Spinal cord (tissue), 10 donors: ENCODE results near the gene CFAP206. TPM values are rescaled to one million over a fixed set of nuclear protein-coding genes. Genes with fewer than 3 reads are reported as not detected.

Experiments
- DNase-seq, 6 donors: peaks; one replicate each; pipeline versions ENCODE4 v3.0.0 to v3.0.0-alpha.2; 2013 to 2015; ENCODE audit warnings: low spot score in 6 of 6, low read depth in 4 of 6
- H3K27ac ChIP-seq: one replicate; pipeline ENCODE4 v1.5.1; 2013; ENCODE audit warnings: low read depth, low read length, control low read depth
- H3K27me3 ChIP-seq: one replicate; pipeline ENCODE4 v1.6.1; 2013; ENCODE audit warnings: low read length; ENCODE audit not compliant: control insufficient read depth, insufficient read depth
- H3K36me3 ChIP-seq: one replicate; pipeline ENCODE4 v1.6.1; 2013; ENCODE audit warnings: low read length; ENCODE audit not compliant: control insufficient read depth, insufficient read depth
- H3K4me1 ChIP-seq: one replicate; pipeline ENCODE4 v1.6.1; 2013; ENCODE audit warnings: low read length; ENCODE audit not compliant: control insufficient read depth, insufficient read depth
- H3K4me3 ChIP-seq: one replicate; pipeline ENCODE4 v1.5.1; 2013; ENCODE audit warnings: low read depth, low read length, control low read depth
- H3K9me3 ChIP-seq: one replicate; pipeline ENCODE4 v1.6.1; 2013; ENCODE audit warnings: low read length; ENCODE audit not compliant: control insufficient read depth, insufficient read depth
- WGBS: methylation state at CpG from one replicate; pipeline ENCODE4 v1.1.5; 2013; ENCODE audit warnings: missing lambda C conversion rate; ENCODE audit not compliant: insufficient coverage; 5-methylcytosine and 5-hydroxymethylcytosine counted together
- polyA plus RNA-seq, 2 donors: library from polyadenylated mRNA; unstranded; fragments of 120-200 nt; gene quantifications; one replicate each; pipeline ENCODE4 v1.2.1, GENCODE V29; 2013; ENCODE audit not compliant: insufficient read length in 2 of 2
- total RNA-seq, 2 donors: library from RNA; depleted of rRNA in 1 of 2; stranded (reverse); fragments of 120-200 nt in 1 of 2; fragments of >200 nt in 1 of 2; gene quantifications; one replicate each; pipeline versions ENCODE4 v1.2.3 to v1.2.4, GENCODE V29; 2013 to 2014
- donor health status: healthy.

The CFAP206 gene
- total and polyA plus RNA-seq, 4 donors = 4.4 to 11.5 (median 6.1) TPM

- Histone ChIP-seq H3K4me3 (no peak overlapping the region), H3K4me1 (no peaks in the 10 kb centered on the region), H3K36me3 (no peaks in the 10 kb centered on the region), H3K27me3 (no peaks in the 10 kb centered on the region), H3K9me3 (no peaks in the 10 kb centered on the region), H3K27ac (no peak overlapping the region)
- no peak for DNase-seq
- WGBS = no CpG with 5 or more reads among the region's 2 CpGs
Measured at GRCh38 chr6:87419266-87419665, 11.5 kb downstream of the CFAP206 start.

GRCh38 chr6:87420360-87420759 lies 12.6 kb downstream of the CFAP206 start:
- no peaks in the 10 kb centered on the region for H3K36me3 ChIP-seq
- no peaks in the 10 kb centered on the region for H3K4me1 ChIP-seq
- no CpG with 5 or more reads among the region's 5 CpGs for WGBS
- H3K27ac ChIP-seq = no peak overlapping the region
- H3K27me3 ChIP-seq = no peaks in the 10 kb centered on the region
- no peak overlapping the region for H3K4me3 ChIP-seq
- DNase-seq = no peak
- H3K9me3 ChIP-seq = no peaks in the 10 kb centered on the region

DNA sequence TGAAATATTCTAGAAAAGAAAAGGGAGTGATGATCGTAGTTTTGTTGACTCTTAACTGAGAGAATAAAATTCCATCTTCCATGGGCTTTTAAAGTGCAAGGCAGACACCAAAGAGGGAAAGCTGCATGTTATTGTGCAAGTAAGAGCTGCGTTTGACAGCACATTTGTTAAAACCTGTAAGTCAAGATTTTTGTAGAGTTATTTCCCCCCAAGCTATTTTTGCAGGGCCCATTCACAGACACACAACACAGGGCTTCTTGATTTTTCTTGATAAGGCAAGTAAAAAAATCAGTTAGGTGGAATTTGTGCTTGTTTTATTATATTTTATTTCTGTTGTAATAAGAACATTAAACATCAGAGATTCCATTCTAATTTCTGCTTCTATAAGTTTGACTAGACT lies 13.8 kb downstream of the CFAP206 start:
- H3K9me3 ChIP-seq = no peaks in the 10 kb centered on the region
- WGBS = no CpG with 5 or more reads among the region's 2 CpGs
- H3K4me1 ChIP-seq = no peaks in the 10 kb centered on the region
- H3K4me3 ChIP-seq = no peak overlapping the region
- H3K27me3 ChIP-seq = no peaks in the 10 kb centered on the region
- H3K36me3 ChIP-seq = no peaks in the 10 kb centered on the region
- no peak overlapping the region for H3K27ac ChIP-seq
- no peak for DNase-seq

GRCh38 chr6:87426789-87427188 lies 19.0 kb downstream of the CFAP206 start:
- Histone ChIP-seq H3K4me1 (no peaks in the 10 kb centered on the region), H3K36me3 (no peaks in the 10 kb centered on the region), H3K27me3 (no peaks in the 10 kb centered on the region), H3K4me3 (no peak overlapping the region), H3K27ac (no peak overlapping the region), H3K9me3 (no peaks in the 10 kb centered on the region)
- no CpG with 5 or more reads among the region's 4 CpGs for WGBS
- no peak for DNase-seq

DNA sequence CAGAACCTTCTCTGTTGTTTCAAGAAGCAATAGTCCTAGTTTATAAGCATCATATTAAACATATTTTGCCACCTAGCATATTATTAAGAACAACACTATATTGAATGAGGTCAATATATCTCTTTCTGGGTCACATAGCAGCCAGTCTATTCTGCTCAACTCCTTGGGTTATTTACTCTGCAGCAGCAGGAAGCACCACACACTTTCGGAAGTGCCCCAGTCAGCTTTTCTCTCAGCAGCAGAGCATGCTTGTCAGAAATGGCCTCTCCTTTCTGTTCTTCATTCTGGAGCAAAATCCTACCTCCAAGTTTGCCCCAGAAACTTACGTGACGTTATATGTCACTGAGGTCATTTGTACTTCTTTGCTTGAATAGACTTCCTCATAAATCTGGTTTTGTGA lies 22.7 kb downstream of the CFAP206 start:
- DNase-seq = no peak
- no peaks in the 10 kb centered on the region for H3K36me3 ChIP-seq
- H3K4me3 ChIP-seq = no peak overlapping the region
- WGBS = 38% methylated on average over 1 of the region's 3 CpGs
- H3K27ac ChIP-seq = no peak overlapping the region
- no peaks in the 10 kb centered on the region for H3K27me3 ChIP-seq
- no peaks in the 10 kb centered on the region for H3K4me1 ChIP-seq
- no peaks in the 10 kb centered on the region for H3K9me3 ChIP-seq

DNA sequence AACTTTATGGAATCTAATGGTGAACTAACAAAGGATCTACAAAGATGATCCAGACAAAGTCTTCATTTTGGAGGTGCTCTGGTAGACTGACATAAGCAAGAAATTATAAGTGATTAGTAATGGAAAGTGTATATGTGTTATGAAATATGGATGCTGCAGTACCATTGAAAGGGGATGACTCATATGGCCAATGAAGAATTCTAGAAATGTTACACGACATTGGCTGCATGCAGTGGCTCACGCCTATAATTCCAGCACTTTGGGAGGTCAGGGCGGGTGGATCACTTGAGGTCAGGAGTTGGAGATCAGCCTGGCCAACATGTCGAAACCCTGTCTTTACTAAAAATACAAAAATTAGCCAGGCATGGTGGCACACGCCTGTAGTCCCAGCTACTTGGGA lies 23.5 kb downstream of the CFAP206 start:
- H3K27ac ChIP-seq = no peak overlapping the region
- H3K9me3 ChIP-seq = no peaks in the 10 kb centered on the region
- no peak overlapping the region for H3K4me3 ChIP-seq
- 93% methylated on average over 5 of the region's 5 CpGs for WGBS
- H3K27me3 ChIP-seq = no peaks in the 10 kb centered on the region
- no peaks in the 10 kb centered on the region for H3K36me3 ChIP-seq
- no peak for DNase-seq
- no peaks in the 10 kb centered on the region for H3K4me1 ChIP-seq

- Histone ChIP-seq H3K9me3 (no peaks in the 10 kb centered on the region), H3K4me3 (no peak overlapping the region), H3K27ac (no peak overlapping the region), H3K36me3 (no peaks in the 10 kb centered on the region), H3K27me3 (no peaks in the 10 kb centered on the region), H3K4me1 (no peaks in the 10 kb centered on the region)
- peak in 3 of 6 donors; percentile 1 to 61 (median 2) for DNase-seq
- no CpG with 5 or more reads among the region's 4 CpGs for WGBS
Measured at GRCh38 chr6:87436435-87436834, 28.7 kb downstream of the CFAP206 start.

- DNase-seq = peak in 1 of 6 donors; percentile 31
- no peaks in the 10 kb centered on the region for H3K27me3 ChIP-seq
- no peaks in the 10 kb centered on the region for H3K36me3 ChIP-seq
- no peaks in the 10 kb centered on the region for H3K4me1 ChIP-seq
- H3K9me3 ChIP-seq = no peaks in the 10 kb centered on the region
- 100% methylated on average over 4 of the region's 5 CpGs for WGBS
- no peak overlapping the region for H3K4me3 ChIP-seq
- no peak overlapping the region for H3K27ac ChIP-seq
Measured at GRCh38 chr6:87441711-87442110, 33.9 kb downstream of the CFAP206 start.

DNA sequence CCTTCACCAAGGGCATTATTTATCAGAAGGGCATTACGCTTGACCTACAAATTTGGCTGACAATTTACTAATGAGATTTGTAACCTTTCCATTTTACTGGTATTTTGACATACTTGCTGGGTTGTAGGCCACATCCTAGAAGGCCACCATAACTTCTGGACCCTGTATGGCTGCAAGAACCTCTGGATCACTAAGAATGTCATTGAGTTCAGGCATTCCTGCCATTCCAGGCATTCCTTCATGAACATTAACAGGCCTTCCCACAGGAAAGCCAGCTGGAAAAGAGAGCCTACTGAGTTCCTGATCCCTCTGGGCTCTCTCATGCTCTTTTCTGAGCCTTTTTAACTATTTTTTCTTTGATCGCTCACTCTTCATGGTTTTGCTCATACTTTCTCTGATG lies 36.6 kb downstream of the CFAP206 start:
- DNase-seq = no peak
- 95% methylated on average over 2 of the region's 2 CpGs for WGBS
- no peaks in the 10 kb centered on the region for H3K36me3 ChIP-seq
- H3K4me1 ChIP-seq = no peaks in the 10 kb centered on the region
- H3K27me3 ChIP-seq = no peaks in the 10 kb centered on the region
- H3K27ac ChIP-seq = no peak overlapping the region
- no peaks in the 10 kb centered on the region for H3K9me3 ChIP-seq
- H3K4me3 ChIP-seq = no peak overlapping the region

GRCh38 chr6:87465051-87465450 lies 57.3 kb downstream of the CFAP206 start:
- H3K27me3 ChIP-seq = no peaks in the 10 kb centered on the region
- no peaks in the 10 kb centered on the region for H3K36me3 ChIP-seq
- H3K9me3 ChIP-seq = no peaks in the 10 kb centered on the region
- no peaks in the 10 kb centered on the region for H3K4me1 ChIP-seq
- H3K4me3 ChIP-seq = no peak overlapping the region
- 86% methylated on average over 1 of the region's 2 CpGs for WGBS
- DNase-seq = no peak
- H3K27ac ChIP-seq = no peak overlapping the region
